Measurements from ENCODE around the gene SPRR2A.

SPRR2A gene

GRCh38 chr1:153024413-153024812 is 32.9 kb downstream of the SPRR2A start:
- TF ChIP-seq TEAD4 (IDR thresholded peaks at IDR 0.05), result no peak

- TF ChIP-seq REST (IDR thresholded peaks at IDR 0.05; ENCODE audit: low read depth) (no peak), NFIC (IDR thresholded peaks at IDR 0.05) (no peak), TEAD4 (IDR thresholded peaks at IDR 0.05) (no peak), CEBPB (IDR thresholded peaks at IDR 0.05) (no peak), TAF1 (IDR thresholded peaks at IDR 0.05; ENCODE audit: low read depth) (no peak), RAD21 (IDR thresholded peaks at IDR 0.05; ENCODE audit: low read depth) (no peak)
Observed at GRCh38 chr1:153023109-153023508, 34.2 kb downstream of the SPRR2A start.
